H9 (cell line): ENCODE measurements around the gene ATP2C1. TPM values are rescaled to one million over a fixed set of nuclear protein-coding genes. Genes with fewer than 3 reads are reported as not detected.

Source experiments
- DNase-seq: peaks from one replicate; pipeline ENCODE4 v3.0.0-alpha.2; 2017
- H2AFZ ChIP-seq: one replicate; pipeline ENCODE4 v1.6.1; 2013; ENCODE audit warnings: mild to moderate bottlenecking, low read length, control low read depth, moderate library complexity
- H2AK5ac ChIP-seq: 2 replicates; pipeline ENCODE4 v1.6.1; 2013; ENCODE audit warnings: low read length, control low read depth, mixed read lengths; ENCODE audit not compliant: insufficient read length
- H2BK120ac ChIP-seq: one replicate; pipeline ENCODE4 v1.6.1; 2013; ENCODE audit warnings: low read depth, mild to moderate bottlenecking, low read length, control low read depth, inconsistent platforms; ENCODE audit not compliant: poor library complexity, severe bottlenecking
- H2BK12ac ChIP-seq: 2 replicates; pipeline ENCODE4 v1.6.1; 2013; ENCODE audit warnings: low read length, control low read depth, mixed read lengths, low read depth; ENCODE audit not compliant: insufficient read length
- H2BK15ac ChIP-seq: 2 replicates; pipeline ENCODE4 v1.6.1; 2013; ENCODE audit warnings: low read depth, low read length, control low read depth
- H2BK20ac ChIP-seq: one replicate; pipeline ENCODE4 v1.6.1; 2013; ENCODE audit warnings: low read depth, mild to moderate bottlenecking, low read length, control low read depth, inconsistent platforms; ENCODE audit not compliant: poor library complexity, severe bottlenecking
- H2BK5ac ChIP-seq: 2 replicates; pipeline ENCODE4 v1.6.1; 2013; ENCODE audit warnings: low read length, control low read depth, mixed read lengths; ENCODE audit not compliant: insufficient read length
- H3K14ac ChIP-seq: 2 replicates; pipeline ENCODE4 v1.6.1; 2013; ENCODE audit warnings: low read length, control low read depth; ENCODE audit not compliant: insufficient read depth
- H3K18ac ChIP-seq: 2 replicates; pipeline ENCODE4 v1.6.1; 2013; ENCODE audit warnings: low read depth, mild to moderate bottlenecking, mixed read lengths, low read length, control low read depth; ENCODE audit not compliant: insufficient read length
- H3K23ac ChIP-seq: 2 replicates; pipeline ENCODE4 v1.6.1; 2013; ENCODE audit warnings: low read length, control low read depth, mixed read lengths, low read depth; ENCODE audit not compliant: insufficient read length
- H3K23me2 ChIP-seq: 2 replicates; pipeline ENCODE4 v1.6.1; 2013; ENCODE audit warnings: low read depth, mild to moderate bottlenecking, mixed read lengths, low read length, control low read depth; ENCODE audit not compliant: insufficient read length, poor library complexity, severe bottlenecking
- H3K27ac ChIP-seq: 2 replicates; pipeline ENCODE4 v1.5.1; 2013; ENCODE audit warnings: low read length, control low read depth, mixed read lengths, low read depth; ENCODE audit not compliant: insufficient read length
- H3K27me3 ChIP-seq: 2 replicates; pipeline ENCODE4 v1.6.1; 2013; ENCODE audit warnings: low read length, control low read depth, inconsistent platforms; ENCODE audit not compliant: insufficient read depth
- H3K4ac ChIP-seq: 2 replicates; pipeline ENCODE4 v1.6.1; 2013; ENCODE audit warnings: low read depth, mild to moderate bottlenecking, control low read depth, inconsistent platforms, low read length, moderate library complexity
- H3K4me1 ChIP-seq: 2 replicates; pipeline ENCODE4 v1.6.1; 2013; ENCODE audit warnings: low read length, control low read depth, inconsistent platforms; ENCODE audit not compliant: insufficient read depth
- H3K4me2 ChIP-seq: 2 replicates; pipeline ENCODE4 v1.6.1; 2013; ENCODE audit warnings: low read length, control low read depth, mixed read lengths; ENCODE audit not compliant: insufficient read length, insufficient read depth
- H3K56ac ChIP-seq: 2 replicates; pipeline ENCODE4 v1.6.1; 2013; ENCODE audit warnings: low read depth, mild to moderate bottlenecking, mixed read lengths, low read length, control low read depth; ENCODE audit not compliant: insufficient read length
- H3K79me1 ChIP-seq: 2 replicates; pipeline ENCODE4 v1.6.1; 2013; ENCODE audit warnings: low read depth, mild to moderate bottlenecking, moderate library complexity, low read length, control low read depth, inconsistent platforms; ENCODE audit not compliant: insufficient read depth, poor library complexity, severe bottlenecking
- H3K79me2 ChIP-seq: 2 replicates; pipeline ENCODE4 v1.6.1; 2013; ENCODE audit warnings: low read length, control low read depth, inconsistent platforms; ENCODE audit not compliant: insufficient read depth
- H3K9ac ChIP-seq: 2 replicates; pipeline ENCODE4 v1.6.1; 2013; ENCODE audit warnings: low read length, control low read depth, mixed read lengths; ENCODE audit not compliant: insufficient read length; ENCODE audit errors: extremely low read depth
- H3K9me3 ChIP-seq: one replicate; pipeline ENCODE4 v1.6.1; 2013; ENCODE audit warnings: low read depth, low read length, inconsistent platforms; ENCODE audit not compliant: control insufficient read depth
- H3T11ph ChIP-seq: one replicate; pipeline ENCODE4 v1.6.1; 2013; ENCODE audit warnings: mild to moderate bottlenecking, low read length, control low read depth, inconsistent platforms
- H4K20me1 ChIP-seq: one replicate; pipeline ENCODE4 v1.6.1; 2013; ENCODE audit not compliant: control insufficient read depth, insufficient read length, insufficient read depth
- H4K5ac ChIP-seq: 2 replicates; pipeline ENCODE4 v1.6.1; 2013; ENCODE audit warnings: low read depth, mild to moderate bottlenecking, mixed read lengths, low read length, control low read depth; ENCODE audit not compliant: insufficient read length
- H4K8ac ChIP-seq: replicated peaks from 2 replicates; pipeline ENCODE4 v1.6.1; 2013; ENCODE audit warnings: low read length, control low read depth, mixed read lengths, low read depth; ENCODE audit not compliant: insufficient read length
- H4K91ac ChIP-seq: 2 replicates; pipeline ENCODE4 v1.6.1; 2013; ENCODE audit warnings: low read depth, mild to moderate bottlenecking, moderate library complexity, mixed read lengths, low read length, control low read depth; ENCODE audit not compliant: insufficient read length
- H3K27ac Mint-ChIP-seq, 3 experiments: 2 replicates in 2 of 3; 3 replicates in 1 of 3; pipeline ENCODE4 v1.8.0; 2020 to 2021; ENCODE audit warnings: mixed read lengths in 3 of 3, mild to moderate bottlenecking in 1 of 3, moderate library complexity in 1 of 3
- H3K27me3 Mint-ChIP-seq: 2 replicates; pipeline ENCODE4 v1.8.0; 2021; ENCODE audit warnings: low read depth, mild to moderate bottlenecking, moderate library complexity, mixed read lengths
- H3K36me3 Mint-ChIP-seq, 3 experiments: 2 replicates in 2 of 3; 3 replicates in 1 of 3; pipeline ENCODE4 v1.8.0; 2020 to 2021; ENCODE audit warnings: low read depth in 3 of 3, mixed read lengths in 3 of 3; ENCODE audit not compliant: insufficient read depth in 1 of 3
- H3K4me1 Mint-ChIP-seq, 2 experiments: 2 replicates each; pipeline ENCODE4 v1.8.0; 2020; ENCODE audit warnings: mixed read lengths in 2 of 2
- H3K4me3 Mint-ChIP-seq, 2 experiments: 2 replicates in 1 of 2; 3 replicates in 1 of 2; pipeline ENCODE4 v1.8.0; 2020 to 2021; ENCODE audit warnings: mild to moderate bottlenecking in 2 of 2, mixed read lengths in 2 of 2, moderate library complexity in 1 of 2
- H3K9me3 Mint-ChIP-seq, 2 experiments: 2 replicates in 1 of 2; 3 replicates in 1 of 2; pipeline ENCODE4 v1.8.0; 2020; ENCODE audit warnings: mild to moderate bottlenecking in 2 of 2, mixed read lengths in 2 of 2, moderate library complexity in 1 of 2
- CTCF ChIP-seq: fragments of 200-600 bp; sonication (generic); conservative IDR thresholded peaks from 3 replicates; pipeline ENCODE4 v1.8.0; 2021; ENCODE audit warnings: antibody characterized with exemption, mild to moderate bottlenecking
- WGBS: extraction: QIAGEN DNeasy Blood & Tissue Kit; methylation state at CpG from one replicate; pipeline ENCODE4 v1.1.7; 2013; ENCODE audit warnings: missing lambda C conversion rate, low lambda C conversion rate, mixed read lengths; ENCODE audit not compliant: insufficient read length; ENCODE audit errors: extremely low coverage; 5-methylcytosine and 5-hydroxymethylcytosine counted together
- total RNA-seq: library from RNA; stranded (reverse); gene quantifications from 2 replicates; pipeline ENCODE4 v1.2.1, GENCODE V29; 2021

Gene ATP2C1
- total RNA-seq, 1 experiment from 2014 or later = 65.5 TPM

GRCh38 chr3:130894130-130894985 lies 474 bp downstream of the ATP2C1 start:
- peaks cover 47 to 48% of the 10 kb centered on the region in 2 experiments for H3K4me1 Mint-ChIP-seq
- Histone ChIP-seq H4K20me1 (no peaks in the 10 kb centered on the region), H2BK5ac (no peak overlapping the region), H3K79me2 (peaks cover 12% of the 10 kb centered on the region), H3K9me3 (no peaks in the 10 kb centered on the region), H3K27ac (no peak overlapping the region), H2AK5ac (no peak overlapping the region), H2BK20ac (no peak overlapping the region), H3K23me2 (peaks cover 11% of the 10 kb centered on the region), H4K8ac (no peak overlapping the region), H4K91ac (no peak overlapping the region), H3K18ac (no peak overlapping the region), H2AFZ (no peak overlapping the region), H3K4me1 (peaks cover 3% of the 10 kb centered on the region; the same call in 1 of the 2 replicates), H3K4ac (no peak overlapping the region), H3K27me3 (no peaks in the 10 kb centered on the region), H3K14ac (peak overlapping the region; percentile 72), H3K56ac (no peak overlapping the region), H2BK15ac (no peak overlapping the region), H3K79me1 (no peaks in the 10 kb centered on the region), H2BK120ac (no peak overlapping the region), H3K4me2 (peak overlapping the region; percentile 90), H3T11ph (no peak overlapping the region), H3K23ac (no peak overlapping the region), H2BK12ac (peak overlapping the region; percentile 75), H4K5ac (no peak overlapping the region), H3K9ac (peak overlapping the region; percentile 71)
- TF ChIP-seq CTCF = no peak
- no peaks in the 10 kb centered on the region for H3K36me3 Mint-ChIP-seq
- H3K27me3 Mint-ChIP-seq = no peaks in the 10 kb centered on the region
- no CpG with 5 or more reads among the region's 52 CpGs for WGBS
- H3K27ac Mint-ChIP-seq = peak overlapping the region in 2 of 3 experiments; percentile 35 to 75; a peak in 4 of 7 replicates
- DNase-seq = peak; percentile 40
- H3K9me3 Mint-ChIP-seq = no peaks in the 10 kb centered on the region
- H3K4me3 Mint-ChIP-seq = peak overlapping the region; percentile 93
